ENCODE measurements around the gene PRKCZ.

Gene PRKCZ

DNA sequence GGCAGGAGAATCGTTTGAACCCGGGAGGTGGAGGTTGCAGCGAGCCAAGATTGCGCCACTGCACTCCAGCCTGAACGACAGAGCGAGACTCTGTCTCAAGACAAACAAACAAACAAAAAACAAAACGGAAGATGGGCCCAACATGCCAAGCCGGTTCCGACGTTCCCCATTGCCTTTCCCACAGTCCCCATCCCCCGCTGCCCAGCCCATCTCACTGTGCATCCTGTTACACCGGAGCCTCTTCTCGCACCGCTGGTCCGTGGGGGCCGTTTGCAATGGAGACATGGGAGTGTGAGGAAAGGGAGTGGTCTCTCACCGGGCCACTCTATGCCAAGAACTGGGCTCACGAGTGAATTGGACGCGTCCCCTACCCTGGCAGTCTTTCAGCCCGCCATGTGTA is 45.4 kb upstream of the PRKCZ start:
- H3K36me3 ChIP-seq = no peaks in the 10 kb centered on the region
- peaks cover 0 to 74% of the 10 kb centered on the region in 2 donors for H3K27me3 ChIP-seq
- H3K4me3 ChIP-seq = no peak overlapping the region
- intact Hi-C loops (cut with DNase I; ENCODE audit: low total_unique reads) = no loop called here
- no peak for DNase-seq
- TF ChIP-seq, protein P1, sequence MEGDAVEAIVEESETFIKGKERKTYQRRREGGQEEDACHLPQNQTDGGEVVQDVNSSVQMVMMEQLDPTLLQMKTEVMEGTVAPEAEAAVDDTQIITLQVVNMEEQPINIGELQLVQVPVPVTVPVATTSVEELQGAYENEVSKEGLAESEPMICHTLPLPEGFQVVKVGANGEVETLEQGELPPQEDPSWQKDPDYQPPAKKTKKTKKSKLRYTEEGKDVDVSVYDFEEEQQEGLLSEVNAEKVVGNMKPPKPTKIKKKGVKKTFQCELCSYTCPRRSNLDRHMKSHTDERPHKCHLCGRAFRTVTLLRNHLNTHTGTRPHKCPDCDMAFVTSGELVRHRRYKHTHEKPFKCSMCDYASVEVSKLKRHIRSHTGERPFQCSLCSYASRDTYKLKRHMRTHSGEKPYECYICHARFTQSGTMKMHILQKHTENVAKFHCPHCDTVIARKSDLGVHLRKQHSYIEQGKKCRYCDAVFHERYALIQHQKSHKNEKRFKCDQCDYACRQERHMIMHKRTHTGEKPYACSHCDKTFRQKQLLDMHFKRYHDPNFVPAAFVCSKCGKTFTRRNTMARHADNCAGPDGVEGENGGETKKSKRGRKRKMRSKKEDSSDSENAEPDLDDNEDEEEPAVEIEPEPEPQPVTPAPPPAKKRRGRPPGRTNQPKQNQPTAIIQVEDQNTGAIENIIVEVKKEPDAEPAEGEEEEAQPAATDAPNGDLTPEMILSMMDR (IDR thresholded peaks at IDR 0.05) = no peak
- H3K4me1 ChIP-seq = peaks cover 0 to 8% (median 0%) of the 10 kb centered on the region in 4 donors
- no peaks in the 10 kb centered on the region for H3K9me3 ChIP-seq
- H3K27ac ChIP-seq = no peak overlapping the region

DNA sequence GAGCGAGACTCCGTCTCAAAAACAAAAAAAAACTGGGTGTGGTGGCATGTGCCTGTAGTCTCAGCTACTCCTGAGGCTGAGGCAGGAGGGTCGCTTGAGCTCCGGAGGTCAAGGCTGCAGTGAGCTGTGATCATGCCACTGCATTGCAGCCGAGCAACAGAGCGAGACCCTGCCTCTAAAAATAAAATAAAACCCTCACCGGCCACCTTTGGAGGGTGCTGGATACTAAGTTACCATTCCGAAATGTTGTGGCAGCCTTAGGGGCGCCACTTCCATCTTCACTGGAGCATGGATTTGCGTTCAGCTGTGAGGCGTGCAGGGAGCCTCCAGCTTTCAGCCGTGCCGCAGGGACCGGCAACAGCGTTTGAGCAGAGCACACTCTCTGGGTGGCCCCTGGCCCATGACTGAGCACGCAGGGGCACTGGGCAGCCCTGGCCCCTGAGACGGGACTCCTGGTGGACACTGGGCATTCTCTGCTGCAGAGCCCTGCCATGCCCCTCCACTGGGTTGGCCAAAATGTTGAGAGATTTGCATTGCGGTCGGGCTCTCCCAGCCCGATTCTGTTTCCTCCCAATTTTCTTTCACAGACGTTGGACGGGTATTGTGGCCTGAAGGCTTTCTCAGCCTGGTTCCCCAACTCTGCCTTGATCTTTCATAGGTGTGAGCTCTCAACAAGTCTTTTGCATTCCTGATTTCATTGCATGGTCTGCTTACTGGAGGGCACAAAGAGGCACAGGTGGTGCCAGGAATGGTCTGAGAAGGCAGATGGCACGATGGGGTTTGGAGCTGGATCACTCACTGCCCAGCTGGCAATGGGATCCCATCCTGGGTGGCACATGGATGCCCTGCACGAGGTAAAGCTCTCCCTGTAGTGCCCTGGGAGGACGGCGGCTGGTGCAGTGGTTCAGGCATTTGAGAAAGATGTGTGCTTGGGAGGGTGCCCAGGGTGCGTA is 40.8 kb upstream of the PRKCZ start:
- intact Hi-C loops (cut with DNase I; ENCODE audit: low total_unique reads) = no loop called here
- H3K27me3 ChIP-seq = peaks cover 0 to 57% of the 10 kb centered on the region in 2 donors
- H3K36me3 ChIP-seq = no peaks in the 10 kb centered on the region
- TF ChIP-seq, protein P1 (IDR thresholded peaks at IDR 0.05) = no peak
- no peak for DNase-seq
- no peaks in the 10 kb centered on the region for H3K9me3 ChIP-seq
- H3K27ac ChIP-seq = no peak overlapping the region
- no peak overlapping the region for H3K4me3 ChIP-seq
- H3K4me1 ChIP-seq = no peaks in the 10 kb centered on the region

DNA sequence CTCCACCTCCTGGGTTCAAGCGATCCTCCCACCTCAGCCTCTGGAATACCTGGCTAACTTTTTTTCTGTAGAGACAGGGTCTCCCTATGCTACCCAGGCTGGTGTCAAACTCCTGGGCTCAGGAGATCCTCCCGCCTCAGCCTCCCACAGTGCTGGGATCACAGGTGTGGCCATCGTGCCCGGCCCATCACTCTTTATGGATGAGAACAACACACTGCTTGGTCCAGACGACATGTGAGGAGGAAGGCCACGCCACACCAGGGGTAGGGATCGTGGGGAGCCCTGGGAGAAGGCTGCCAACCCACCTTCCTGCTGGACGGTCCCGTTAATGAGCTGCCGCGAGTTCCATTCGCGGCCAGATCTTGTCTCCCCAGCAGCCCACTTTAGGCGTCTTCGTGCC is 36.0 kb upstream of the PRKCZ start:
- Histone ChIP-seq H3K4me1 (peaks cover 0 to 4% (median under 1%) of the 10 kb centered on the region in 4 donors), H3K27me3 (peaks cover 0 to 55% of the 10 kb centered on the region in 2 donors), H3K9me3 (no peaks in the 10 kb centered on the region), H3K27ac (no peak overlapping the region), H3K4me3 (no peak overlapping the region), H3K36me3 (no peaks in the 10 kb centered on the region)
- DNase-seq = no peak
- intact Hi-C loops (cut with DNase I; ENCODE audit: low total_unique reads) = no loop called here
- TF ChIP-seq, protein P1 (IDR thresholded peaks at IDR 0.05) = no peak

DNA sequence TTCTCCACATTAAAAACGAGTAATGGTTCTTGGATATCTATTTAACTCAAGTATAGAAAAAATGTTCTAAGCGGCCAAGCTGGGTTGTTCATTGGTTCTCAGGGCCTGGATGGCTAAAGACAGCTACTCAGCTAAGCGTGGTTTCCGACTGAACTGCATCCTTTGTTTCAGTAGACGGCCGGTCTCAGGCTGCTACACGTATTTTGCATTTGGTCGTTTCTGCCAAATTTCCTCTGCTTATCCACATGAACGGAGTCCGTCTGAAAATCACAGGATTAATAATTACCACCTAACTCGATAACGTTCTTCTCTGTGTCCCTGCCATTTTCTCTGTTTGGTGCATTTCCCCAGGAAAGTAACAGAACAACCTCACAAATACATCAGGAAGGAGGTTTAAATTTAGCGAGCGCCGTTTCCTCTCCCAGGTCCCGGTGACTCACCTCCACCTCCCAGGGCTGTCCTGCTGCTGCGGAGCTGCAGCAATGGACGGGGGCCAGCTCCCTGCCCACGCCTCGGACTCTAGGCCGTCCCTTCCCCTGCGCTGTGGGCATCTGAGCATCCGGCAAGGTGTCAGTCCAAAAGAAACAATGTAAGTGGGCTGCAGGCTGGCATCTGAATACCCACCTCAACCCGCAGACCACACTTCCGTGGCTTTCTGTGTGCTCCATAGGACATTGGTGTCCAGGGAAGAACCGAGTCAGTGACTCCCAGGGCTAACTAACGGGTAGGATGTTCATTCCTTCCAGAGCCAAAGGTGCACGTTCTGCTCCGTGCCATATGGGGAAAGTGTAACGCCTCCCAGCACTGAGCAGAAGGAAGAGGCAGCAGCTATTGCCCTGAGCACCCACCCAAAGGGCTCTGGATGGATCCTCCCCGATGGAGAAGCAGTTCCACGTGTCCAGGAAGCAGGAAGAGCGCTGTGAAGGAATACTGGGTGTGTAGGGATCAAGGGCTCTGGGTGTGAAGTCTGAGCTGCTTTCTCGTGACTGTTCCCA is 35.2 kb upstream of the PRKCZ start:
- TF ChIP-seq, protein P1 (IDR thresholded peaks at IDR 0.05) = no peak
- H3K4me1 ChIP-seq = peaks cover 0 to 13% (median 7%) of the 10 kb centered on the region in 4 donors
- intact Hi-C loops (cut with DNase I; ENCODE audit: low total_unique reads) = no loop called here
- H3K4me3 ChIP-seq = no peak overlapping the region
- DNase-seq = no peak
- no peaks in the 10 kb centered on the region for H3K36me3 ChIP-seq
- H3K9me3 ChIP-seq = no peaks in the 10 kb centered on the region
- no peak overlapping the region for H3K27ac ChIP-seq
- peaks cover 0 to 56% of the 10 kb centered on the region in 2 donors for H3K27me3 ChIP-seq

DNA sequence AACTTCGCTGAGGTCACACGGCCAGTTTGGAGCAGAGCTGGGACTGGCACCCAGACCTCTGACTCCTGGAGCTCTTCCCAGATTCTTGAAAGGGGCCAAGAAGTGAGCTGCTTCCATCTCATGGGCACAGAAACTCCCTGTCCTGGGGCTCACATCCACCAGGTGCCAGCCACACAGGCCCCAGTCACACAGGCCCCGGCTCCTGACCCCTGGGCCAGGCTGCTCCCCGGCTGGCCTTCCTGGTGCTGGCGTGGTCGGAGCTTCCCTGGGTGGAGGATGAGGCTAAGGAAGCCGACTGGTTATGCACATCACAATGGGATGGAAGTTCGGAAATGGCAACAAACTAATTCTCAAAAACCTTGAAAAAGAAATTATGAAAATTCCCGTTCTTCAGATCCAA is 34.1 kb upstream of the PRKCZ start:
- TF ChIP-seq, protein P1 (IDR thresholded peaks at IDR 0.05) = no peak
- H3K27ac ChIP-seq = no peak overlapping the region
- intact Hi-C loops (cut with DNase I; ENCODE audit: low total_unique reads) = no loop called here
- H3K36me3 ChIP-seq = no peaks in the 10 kb centered on the region
- H3K27me3 ChIP-seq = peaks cover 0 to 66% of the 10 kb centered on the region in 2 donors
- H3K9me3 ChIP-seq = no peaks in the 10 kb centered on the region
- H3K4me3 ChIP-seq = no peak overlapping the region
- no peak for DNase-seq
- peaks cover 0 to 14% (median 7%) of the 10 kb centered on the region in 4 donors for H3K4me1 ChIP-seq
